Vagina (tissue), 2 donors: ENCODE data around the gene GMPPA. TPM values are rescaled to one million over a fixed set of nuclear protein-coding genes. Genes with fewer than 3 reads are reported as not detected.

Source experiments
- DNase-seq, 2 donors: peaks; one replicate each; pipeline ENCODE4 v3.0.0-alpha.2; 2017; ENCODE audit errors: extremely low spot score in 2 of 2
- H3K27ac ChIP-seq: fragments of 200-600 bp; sonication (generic); one replicate; pipeline ENCODE4 v1.5.1; 2019
- H3K27me3 ChIP-seq: fragments of 200-600 bp; sonication (generic); one replicate; pipeline ENCODE4 v1.5.1; 2019
- H3K36me3 ChIP-seq, 2 donors: fragments of 200-600 bp; sonication (generic); one replicate each; pipeline ENCODE4 v1.5.1; 2017 to 2019
- H3K4me1 ChIP-seq: fragments of 200-600 bp; sonication (generic); one replicate; pipeline ENCODE4 v1.5.1; 2019
- H3K4me3 ChIP-seq, 2 donors: fragments of 200-600 bp; sonication (generic); 1 replicate in 1 of 2; 2 replicates in 1 of 2; pipeline ENCODE4 v1.5.1; 2016 to 2019
- H3K9me3 ChIP-seq: fragments of 200-600 bp; sonication (generic); one replicate; pipeline ENCODE4 v1.5.1; 2019
- POLR2A ChIP-seq, 2 donors: fragments of 450-650 bp; IDR thresholded peaks; one replicate each; pipeline ENCODE4 v1.6.1; 2017; ENCODE audit warnings: antibody characterized with exemption in 2 of 2, mild to moderate bottlenecking in 2 of 2, moderate library complexity in 2 of 2
- POLR2AphosphoS5 ChIP-seq, 2 donors: sonication (generic); formaldehyde crosslinking; IDR thresholded peaks; one replicate each; pipeline ENCODE4 v1.9.0; 2017; ENCODE audit warnings: antibody characterized with exemption in 2 of 2, mild to moderate bottlenecking in 2 of 2, low read depth in 1 of 2; ENCODE audit not compliant: insufficient read depth in 1 of 2
- intact Hi-C: fragments of 100-400 bp; cut with DNase I; formaldehyde crosslinking; loops from one replicate; pipeline ENCODE4 v1.15.1; 2023
- microRNA-seq: library from miRNA; unstranded; fragments of <30 nt; microRNA quantifications from one replicate; pipeline ENCODE4, GENCODE V29; 2017; ENCODE audit warnings: borderline number of aligned reads, borderline replicate concordance
- small RNA-seq: library from RNA; depleted of rRNA; stranded (forward); fragments of <200 nt; gene quantifications from one replicate; pipeline ENCODE3, GENCODE V24; 2016
- total RNA-seq: library from RNA; depleted of rRNA; stranded (reverse); fragments of >200 nt; gene quantifications from one replicate; pipeline ENCODE4 v1.2.3, GENCODE V29; 2016
- TF ChIP-seq, protein P1 (sequence below), 3 experiments: fragments of 450-650 bp in 2 of 3; fragments of 200-600 bp in 1 of 3; sonication (generic) in 1 of 3; IDR thresholded peaks; one replicate each; pipeline ENCODE4 v1.5.1; 2017 to 2019; ENCODE audit warnings: antibody characterized with exemption in 3 of 3, mild to moderate bottlenecking in 2 of 3, moderate library complexity in 2 of 3

GMPPA gene
- total RNA-seq, 1 donor from 2014 or later = 35.4 TPM

DNA sequence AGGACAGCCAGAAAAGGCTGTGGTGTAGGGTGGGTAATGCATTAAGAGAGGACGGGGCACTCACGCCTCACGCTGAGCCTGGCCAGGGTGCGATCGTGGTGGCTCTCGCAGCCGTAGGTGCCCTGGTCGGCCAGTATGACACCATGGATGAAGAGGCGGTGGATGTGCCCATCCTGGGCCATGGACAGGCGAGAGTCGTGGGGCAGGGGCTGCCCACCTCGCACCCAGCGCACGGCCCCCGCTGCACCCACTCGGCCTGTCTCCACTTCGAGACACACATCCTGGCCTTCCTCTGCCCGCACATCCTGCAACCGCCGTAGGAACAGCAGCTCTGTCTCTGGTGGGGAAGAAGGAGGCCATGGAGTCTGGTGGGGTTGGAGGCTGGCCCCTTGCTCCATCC lies 57.3 kb downstream of the GMPPA start:
- peaks cover 23% of the 10 kb centered on the region for H3K4me1 ChIP-seq
- H3K4me3 ChIP-seq = no peak overlapping the region
- intact Hi-C loops = no loop called here
- DNase-seq = no peak
- no peak overlapping the region for H3K27ac ChIP-seq
- H3K36me3 ChIP-seq = no peaks in the 10 kb centered on the region
- H3K27me3 ChIP-seq = no peaks in the 10 kb centered on the region
- TF ChIP-seq POLR2AphosphoS5 (IDR thresholded peaks at IDR 0.05; ENCODE audit: insufficient read depth in 1 of 2, low read depth in 1 of 2) = no peak
- TF ChIP-seq, protein P1, sequence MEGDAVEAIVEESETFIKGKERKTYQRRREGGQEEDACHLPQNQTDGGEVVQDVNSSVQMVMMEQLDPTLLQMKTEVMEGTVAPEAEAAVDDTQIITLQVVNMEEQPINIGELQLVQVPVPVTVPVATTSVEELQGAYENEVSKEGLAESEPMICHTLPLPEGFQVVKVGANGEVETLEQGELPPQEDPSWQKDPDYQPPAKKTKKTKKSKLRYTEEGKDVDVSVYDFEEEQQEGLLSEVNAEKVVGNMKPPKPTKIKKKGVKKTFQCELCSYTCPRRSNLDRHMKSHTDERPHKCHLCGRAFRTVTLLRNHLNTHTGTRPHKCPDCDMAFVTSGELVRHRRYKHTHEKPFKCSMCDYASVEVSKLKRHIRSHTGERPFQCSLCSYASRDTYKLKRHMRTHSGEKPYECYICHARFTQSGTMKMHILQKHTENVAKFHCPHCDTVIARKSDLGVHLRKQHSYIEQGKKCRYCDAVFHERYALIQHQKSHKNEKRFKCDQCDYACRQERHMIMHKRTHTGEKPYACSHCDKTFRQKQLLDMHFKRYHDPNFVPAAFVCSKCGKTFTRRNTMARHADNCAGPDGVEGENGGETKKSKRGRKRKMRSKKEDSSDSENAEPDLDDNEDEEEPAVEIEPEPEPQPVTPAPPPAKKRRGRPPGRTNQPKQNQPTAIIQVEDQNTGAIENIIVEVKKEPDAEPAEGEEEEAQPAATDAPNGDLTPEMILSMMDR (IDR thresholded peaks at IDR 0.05) = no peak
- TF ChIP-seq POLR2A (IDR thresholded peaks at IDR 0.05) = no peak
- no peaks in the 10 kb centered on the region for H3K9me3 ChIP-seq

DNA sequence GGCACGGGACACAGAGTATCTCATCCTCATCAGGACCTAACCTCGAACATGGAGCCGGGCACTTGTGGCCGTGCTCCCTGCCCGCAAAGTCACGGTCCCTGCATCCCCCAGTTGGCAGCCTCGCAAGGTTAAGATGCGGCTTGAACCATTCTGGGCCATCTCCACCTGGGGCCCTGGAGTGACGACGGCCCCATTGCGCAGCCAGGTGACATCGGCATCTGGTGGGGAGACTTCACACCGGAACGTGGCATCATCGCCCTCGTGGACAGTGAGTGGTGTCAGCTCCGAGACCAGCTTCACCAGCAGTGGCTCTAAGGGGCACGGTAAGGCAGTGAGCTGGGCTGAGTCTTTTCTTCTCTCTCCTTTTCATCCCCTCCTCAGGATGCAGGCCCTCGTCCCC lies 57.7 kb downstream of the GMPPA start:
- DNase-seq = no peak
- H3K27ac ChIP-seq = no peak overlapping the region
- H3K36me3 ChIP-seq = no peaks in the 10 kb centered on the region

More for the DNA sequence above, 57.7 kb downstream of the GMPPA start:
- intact Hi-C loops = no loop called here
- no peaks in the 10 kb centered on the region for H3K9me3 ChIP-seq
- TF ChIP-seq, protein P1 (IDR thresholded peaks at IDR 0.05) = no peak
- TF ChIP-seq POLR2A (IDR thresholded peaks at IDR 0.05) (no peak), POLR2AphosphoS5 (IDR thresholded peaks at IDR 0.05; ENCODE audit: insufficient read depth in 1 of 2, low read depth in 1 of 2) (no peak)
- no peak overlapping the region for H3K4me3 ChIP-seq
- H3K4me1 ChIP-seq = peaks cover 20% of the 10 kb centered on the region
- no peaks in the 10 kb centered on the region for H3K27me3 ChIP-seq

Small RNAs within 50 kb of the gene (microRNA-seq; reads per million reads assigned to microRNA genes)
- not detected for gene MIR3132

Small RNAs within 50 kb of the gene (small RNA-seq; reads per million reads assigned to genes)
- gene MIR3132 = not detected

Other genes with a start within 250 kb of the GMPPA start
- not detected for gene TUBA4B, start 245.6 kb upstream of the GMPPA start, total RNA-seq
- 122 TPM for gene TUBA4A, start 245.0 kb upstream of the GMPPA start, total RNA-seq
- gene DNAJB2, start 219.5 kb upstream of the GMPPA start, total RNA-seq = 92.8 TPM
- 7.6 TPM for gene PTPRN, start 189.5 kb upstream of the GMPPA start, total RNA-seq
- not detected for gene RESP18, start 166.1 kb upstream of the GMPPA start, total RNA-seq
- 62.9 TPM for gene DNPEP, start 111.0 kb upstream of the GMPPA start, total RNA-seq
- gene DES, start 80.5 kb upstream of the GMPPA start, total RNA-seq = 883 TPM
- gene SPEG, start 64.0 kb upstream of the GMPPA start, total RNA-seq = 28.2 TPM
- gene ASIC4, start 15.6 kb downstream of the GMPPA start, total RNA-seq = not detected
- 41.5 TPM for gene CHPF, start 44.9 kb downstream of the GMPPA start, total RNA-seq
- gene TMEM198, start 45.1 kb downstream of the GMPPA start, total RNA-seq = 1.5 TPM
- 53.0 TPM for gene OBSL1, start 72.6 kb downstream of the GMPPA start, total RNA-seq
- 0.74 TPM for gene INHA, start 73.4 kb downstream of the GMPPA start, total RNA-seq
- 11.3 TPM for gene STK11IP, start 99.0 kb downstream of the GMPPA start, total RNA-seq
- 13.5 TPM for gene SLC4A3, start 128.7 kb downstream of the GMPPA start, total RNA-seq